Measurements from ENCODE around the gene KLF14. TPM values are rescaled to one million over a fixed set of nuclear protein-coding genes. Genes with fewer than 3 reads are reported as not detected.

The KLF14 gene
- total and polyA plus RNA-seq, 9 of the 15 experiments (the other 6 are each of a cell fraction or from before 2014, with no cell fraction given) = 0.03 TPM; not detected in 8

- TF ChIP-seq ZBTB33 (CRISPR knock-in tag; IDR thresholded peaks at IDR 0.05) = 0 out of 2 replicates have a peak, but pooled peaks have one; percentile 41
- 0 out of 2 replicates have a peak, but pooled peaks have one; percentile 43 for TF ChIP-seq HDAC6 (IDR thresholded peaks at IDR 0.05; ENCODE audit: low read depth, low read length)
- TF ChIP-seq SOX6 (IDR thresholded peaks at IDR 0.05) = peak; percentile 46; the same call in 1 of the 2 replicates
- TF ChIP-seq MYC (IDR thresholded peaks at IDR 0.05; ENCODE audit: low read depth, low read length) = peak; percentile 53; the same call in 1 of the 2 replicates
- no peak for TF ChIP-seq MYC (CRISPR knock-in tag; IDR thresholded peaks at IDR 0.05; ENCODE audit: borderline replicate concordance, low read depth)
- TF ChIP-seq MXI1 (IDR thresholded peaks at IDR 0.05; ENCODE audit: low read depth, low read length) = peak; percentile 52; the same call in 1 of the 2 replicates
- TF ChIP-seq ZNF24 (IDR thresholded peaks at IDR 0.05) = peak; percentile 47; the same call in 1 of the 2 replicates
- TF ChIP-seq KLF6 (CRISPR knock-in tag; IDR thresholded peaks at IDR 0.05; ENCODE audit: borderline replicate concordance) = no peak
- TF ChIP-seq RNF219 (CRISPR knock-in tag; IDR thresholded peaks at IDR 0.05) = 0 out of 2 replicates have a peak, but pooled peaks have one; percentile 40
- peak; percentile 88 for TF ChIP-seq FOXJ3 (CRISPR knock-in tag; IDR thresholded peaks at IDR 0.05)
- TF ChIP-seq ZFP36 (IDR thresholded peaks at IDR 0.05; ENCODE audit: low read depth, low read length, partially characterized antibody) = peak; percentile 34
- TF ChIP-seq EP300 (IDR thresholded peaks at IDR 0.05; ENCODE audit: low read length) = 0 out of 2 replicates have a peak, but pooled peaks have one; percentile 35
- no peak for TF ChIP-seq ZFP30 (CRISPR knock-in tag; IDR thresholded peaks at IDR 0.05; ENCODE audit: borderline replicate concordance)
- 0 out of 2 replicates have a peak, but pooled peaks have one; percentile 39 for TF ChIP-seq FOSL1 (tag; conservative IDR thresholded peaks at IDR 0.05)
- no peak for TF ChIP-seq ZNF695 (CRISPR knock-in tag; IDR thresholded peaks at IDR 0.05)
- TF ChIP-seq FOXA3 (CRISPR knock-in tag; conservative IDR thresholded peaks at IDR 0.05 in 1 of 2, IDR thresholded peaks at IDR 0.05 in 1 of 2) = no peak
- TF ChIP-seq DEAF1 (CRISPR knock-in tag; IDR thresholded peaks at IDR 0.05) = peak; percentile 98
- TF ChIP-seq CC2D1A (IDR thresholded peaks at IDR 0.05) = peak; percentile 76; the same call in 1 of the 2 replicates
- peak; percentile 88 for TF ChIP-seq RFX1 (IDR thresholded peaks at IDR 0.05)
- peak; percentile 92 to 97 (median 95) for TF ChIP-seq CTCF (IDR thresholded peaks at IDR 0.05 in 2 of 3, conservative IDR thresholded peaks at IDR 0.05 in 1 of 3; ENCODE audit: insufficient read depth in 2 of 3, low read depth in 1 of 3, low read length in 3 of 3)
Measured at GRCh38 chr7:130721486-130722277, 12.3 kb downstream of the KLF14 start (continued).
